ENCODE data around the gene KLRC4.
A peak's percentile ranks its signal among the peaks of the same experiment; 100 is the strongest.
"Not testable (repeated sequence)": the region's sequence is repeated elsewhere in the genome, so short reads cannot be mapped to it uniquely, and the experiment has no call there.

Gene KLRC4

DNA sequence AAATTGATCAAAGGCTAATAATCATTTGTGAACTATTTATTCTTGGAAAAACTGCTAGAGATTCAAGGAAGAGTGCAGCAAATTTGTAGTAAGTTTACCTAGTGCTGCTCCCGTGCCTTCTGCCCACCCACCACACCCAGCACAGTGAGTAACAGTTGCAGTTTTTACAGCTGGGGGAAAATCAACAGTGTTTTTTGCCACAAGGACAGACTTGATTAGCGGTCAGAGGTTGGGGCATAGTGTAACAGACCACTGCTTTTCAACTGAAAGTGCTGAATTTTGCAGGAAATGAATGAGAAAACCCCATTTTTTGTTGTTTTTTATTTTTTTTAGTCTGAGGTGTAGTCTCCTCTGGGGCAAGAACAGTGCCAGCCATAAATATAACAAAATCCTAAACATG, 12.3 kb downstream of the KLRC4 start:
- DNase-seq (ENCODE audit: low read depth) = no peak

GRCh38 chr12:10396176-10396575, 13.4 kb downstream of the KLRC4 start:
- not testable (repeated sequence) for DNase-seq (ENCODE audit: low read depth)

- DNase-seq (ENCODE audit: low read depth) = peak; percentile 92
These were observed 14.1 kb downstream of the KLRC4 start for GRCh38 chr12:10395390-10395998.

DNA sequence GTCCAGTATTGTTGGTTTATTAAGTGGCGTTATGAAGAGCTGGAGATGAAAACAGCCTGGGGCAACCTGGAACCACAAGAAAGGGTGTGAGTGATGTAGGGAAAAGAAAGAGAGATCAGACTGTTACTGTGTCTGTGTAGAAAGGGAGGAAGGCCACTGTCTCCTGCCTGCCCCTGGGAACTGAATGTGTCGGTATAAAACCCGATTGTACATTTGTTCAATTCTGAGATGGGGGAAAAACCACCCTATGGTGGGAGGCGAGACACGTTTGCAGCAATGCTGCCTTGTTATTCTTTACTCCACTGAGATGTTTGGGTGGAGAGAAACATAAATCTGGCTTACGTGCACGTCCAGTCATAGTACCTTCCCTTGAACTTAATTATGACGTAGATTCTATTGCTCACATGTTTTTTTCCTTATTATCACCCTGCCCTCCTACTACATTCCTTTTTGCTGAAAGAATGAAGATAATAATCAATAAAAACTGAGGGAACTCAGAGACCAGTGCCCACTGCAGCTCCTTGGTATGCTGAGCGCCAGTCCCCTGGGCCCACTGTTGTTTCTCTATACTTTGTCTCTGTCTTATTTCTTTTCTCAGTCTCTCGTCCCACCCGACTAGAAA, 14.9 kb downstream of the KLRC4 start:
- not testable (repeated sequence) for DNase-seq (ENCODE audit: low read depth)

DNA sequence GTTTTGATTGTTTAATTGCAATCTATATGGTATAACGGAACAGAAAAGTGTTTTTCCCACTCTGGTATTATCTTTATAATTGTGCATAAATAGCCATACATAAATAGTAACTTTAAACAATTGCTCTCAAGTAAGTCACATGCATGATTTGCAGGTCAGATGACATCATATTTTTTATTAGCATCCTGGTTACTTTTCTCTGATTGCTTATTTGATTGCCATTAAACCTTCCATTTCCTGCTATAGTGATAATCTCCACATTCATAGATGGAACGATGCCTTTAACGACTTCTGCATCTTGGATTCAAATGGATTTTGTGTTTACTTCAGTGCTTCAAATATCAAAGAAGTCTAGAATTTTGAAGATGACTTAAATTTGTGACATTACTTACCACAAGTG, 16.3 kb downstream of the KLRC4 start:
- DNase-seq (ENCODE audit: low read depth) = no peak

GRCh38 chr12:10392394-10392930, 17.1 kb downstream of the KLRC4 start:
- peak; percentile 99 for DNase-seq (ENCODE audit: low read depth)

DNA sequence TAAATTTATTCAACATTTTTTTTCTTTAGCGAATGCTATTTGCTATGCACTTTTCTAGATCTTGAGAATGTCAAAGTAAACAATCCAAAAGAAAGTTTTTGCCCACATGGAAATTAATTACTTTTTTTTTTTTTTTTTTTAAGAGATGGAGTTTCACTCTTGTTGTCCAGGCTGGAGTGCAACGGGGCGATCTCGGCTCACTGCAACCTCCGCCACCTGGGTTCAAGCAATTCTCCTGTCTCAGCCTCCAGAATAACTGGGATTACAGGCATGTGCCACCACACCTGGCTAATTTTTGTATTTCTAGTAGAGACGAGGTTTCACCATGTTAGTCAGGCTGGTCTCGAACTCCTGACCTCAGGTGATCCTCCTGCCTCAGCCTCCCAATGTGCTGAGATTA, 18.6 kb downstream of the KLRC4 start:
- not testable (repeated sequence) for DNase-seq (ENCODE audit: low read depth)

GRCh38 chr12:10389904-10390303, 19.7 kb downstream of the KLRC4 start, which contains the start of gene KLRK1:
Gene KLRK1 (minus strand): TSS chr12:10390041. CDS start chr12:10388810, 1,231 bp downstream.
- no peak for DNase-seq (ENCODE audit: low read depth)

GRCh38 chr12:10388624-10389413, 20.7 kb downstream of the KLRC4 start:
- no peak for DNase-seq (ENCODE audit: low read depth)

DNA sequence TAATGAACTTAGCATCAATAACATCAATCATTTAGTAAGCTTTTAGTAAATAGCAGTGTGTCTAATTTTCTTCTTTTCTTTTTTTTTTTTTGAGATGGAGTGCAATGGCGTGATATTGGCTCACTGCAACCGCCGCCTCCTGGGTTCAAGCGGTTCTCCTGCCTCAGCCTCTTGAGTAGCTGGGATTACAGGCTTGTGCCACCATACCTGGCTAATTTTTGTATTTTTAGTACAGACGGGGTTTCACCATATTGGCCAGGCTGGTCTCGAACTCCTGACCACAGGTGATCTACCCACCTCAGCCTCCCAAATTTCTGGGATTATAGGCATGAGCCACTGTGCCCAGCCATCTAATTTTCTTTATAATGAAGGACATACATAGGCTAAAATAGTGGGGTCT, 22.1 kb downstream of the KLRC4 start:
- not testable (repeated sequence) for DNase-seq (ENCODE audit: low read depth)

DNA sequence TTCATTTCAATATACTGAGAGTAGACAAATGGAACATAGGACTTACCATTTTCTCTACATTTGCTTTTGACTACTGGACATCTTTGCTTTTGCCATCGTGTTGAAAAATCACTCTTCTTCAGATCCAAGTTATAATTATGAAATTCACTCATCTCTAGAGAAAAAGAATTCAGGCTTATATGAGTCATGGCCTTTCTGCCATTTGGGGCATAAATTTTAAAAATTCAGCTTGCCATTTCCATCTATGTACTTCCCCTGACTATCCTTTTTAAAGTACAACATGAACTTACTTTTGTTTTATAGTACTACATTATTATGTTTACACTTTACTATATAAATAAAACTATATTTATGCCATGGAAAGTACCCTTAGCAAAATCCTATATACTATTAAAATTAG, 22.7 kb downstream of the KLRC4 start:
- DNase-seq (ENCODE audit: low read depth) = peak; percentile 30

- DNase-seq (ENCODE audit: low read depth) = peak; percentile 93
These were observed 24.4 kb downstream of the KLRC4 start for GRCh38 chr12:10385166-10385613.

- DNase-seq (ENCODE audit: low read depth) = no peak
These were observed 25.4 kb downstream of the KLRC4 start for GRCh38 chr12:10384191-10384590.

GRCh38 chr12:10381928-10382628, 27.5 kb downstream of the KLRC4 start:
- DNase-seq (ENCODE audit: low read depth) = no peak

- not testable (repeated sequence) for DNase-seq (ENCODE audit: low read depth)
These were observed 30.8 kb downstream of the KLRC4 start for GRCh38 chr12:10378737-10379136.

- DNase-seq (ENCODE audit: low read depth) = no peak
These were observed 34.9 kb downstream of the KLRC4 start for GRCh38 chr12:10374624-10375018.

GRCh38 chr12:10372559-10372958, 37.0 kb downstream of the KLRC4 start:
- DNase-seq (ENCODE audit: low read depth) = no peak

DNA sequence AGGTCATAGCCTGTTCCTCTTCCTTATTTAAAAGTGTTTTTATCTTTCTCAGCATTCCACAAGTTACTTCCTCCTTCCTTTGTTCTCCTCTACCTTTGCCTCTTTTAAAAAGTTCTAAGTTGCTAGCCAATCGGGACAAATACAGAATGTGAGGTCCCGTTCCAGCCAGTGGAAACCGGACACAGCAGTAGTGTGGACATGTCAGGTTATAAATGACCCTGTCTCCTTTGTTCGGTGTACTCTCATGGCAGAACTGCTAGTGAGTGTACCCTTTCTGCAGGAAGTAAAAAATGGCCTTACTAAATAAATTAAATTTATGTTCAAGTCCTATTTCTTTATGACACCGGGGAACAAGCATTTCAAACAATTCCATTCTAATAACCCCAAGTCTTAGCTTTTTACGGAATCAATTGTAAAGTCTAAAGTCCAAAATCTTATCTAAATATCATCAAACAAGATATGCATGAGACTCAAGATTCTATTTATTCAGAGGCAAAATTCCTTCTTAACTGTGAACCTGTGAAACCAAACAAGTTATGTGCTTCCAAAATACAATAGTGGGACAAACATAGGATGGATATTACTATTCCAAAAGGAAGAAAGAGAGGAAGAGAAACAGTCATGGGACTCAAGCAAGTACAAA, 37.5 kb downstream of the KLRC4 start:
- DNase-seq (ENCODE audit: low read depth) = not testable (repeated sequence)

GRCh38 chr12:10369557-10370415, 39.8 kb downstream of the KLRC4 start:
- DNase-seq (ENCODE audit: low read depth) = no peak
